ENCODE data around the gene MEPCE. TPM values are rescaled to one million over a fixed set of nuclear protein-coding genes. Genes with fewer than 3 reads are reported as not detected.
A peak's percentile ranks its signal among the peaks of the same experiment; 100 is the strongest.

MEPCE gene
- total RNA-seq, 1 donor from 2014 or later = 30.5 TPM

DNA sequence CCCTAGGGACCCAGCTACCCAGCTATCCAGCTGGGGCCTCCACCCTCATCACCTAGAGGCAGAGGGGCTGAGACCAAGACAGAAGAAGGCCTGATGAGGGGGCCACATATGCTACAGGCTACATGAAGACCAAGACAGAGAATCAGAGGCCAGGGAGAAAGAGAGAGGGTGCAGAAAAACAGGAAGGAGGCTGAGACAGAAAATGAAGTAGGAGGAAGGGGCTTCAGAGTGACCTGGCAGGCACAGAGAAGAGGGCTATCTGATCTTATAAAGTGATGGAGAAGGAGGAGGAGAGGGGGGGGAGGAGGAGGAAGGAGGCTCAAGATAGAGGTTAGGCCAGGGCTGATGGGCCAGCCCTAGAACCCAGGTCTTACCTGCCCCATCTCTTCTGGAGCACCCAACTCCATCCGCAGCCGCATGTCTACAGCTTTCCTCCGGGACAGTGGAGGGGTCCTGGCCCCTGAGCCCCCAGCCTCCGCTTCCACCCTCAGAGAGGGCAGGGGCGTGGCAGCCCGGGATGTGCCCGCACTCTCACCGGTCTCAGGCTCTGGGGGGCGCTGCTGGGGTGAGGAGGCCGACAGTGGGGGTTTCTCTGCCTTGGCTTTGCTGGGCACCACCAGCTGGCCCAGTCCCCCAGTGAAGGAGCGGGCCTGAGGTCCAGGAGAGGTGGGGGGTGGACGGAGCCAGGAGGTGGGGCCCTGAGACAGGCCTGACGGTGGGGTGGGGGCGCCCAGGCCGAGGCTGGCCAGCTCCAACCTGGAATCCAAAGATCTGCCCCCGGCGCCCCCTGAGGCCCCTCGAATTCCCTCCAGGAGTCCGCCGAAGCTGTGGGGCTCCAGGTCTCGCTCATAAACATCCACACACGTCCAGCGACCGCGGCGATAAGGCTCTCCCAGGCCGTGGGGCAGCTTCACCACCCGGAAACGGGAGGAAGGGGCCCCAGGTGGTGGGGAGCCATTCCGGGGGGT, 47.6 kb downstream of the MEPCE start:
- DNase-seq (ENCODE audit: low spot score) = no peak
- Mint-ChIP-seq H3K4me3 (ENCODE audit: unreplicated experiment) (peak overlapping the region; percentile 92), H3K27ac (ENCODE audit: unreplicated experiment) (peak overlapping the region; percentile 77), H3K9me3 (ENCODE audit: unreplicated experiment) (no peaks in the 10 kb centered on the region), H3K36me3 (ENCODE audit: low read depth, unreplicated experiment) (no peaks in the 10 kb centered on the region), H3K4me1 (ENCODE audit: unreplicated experiment) (peaks cover 32% of the 10 kb centered on the region), H3K27me3 (ENCODE audit: unreplicated experiment) (peaks cover 3% of the 10 kb centered on the region)
- TF ChIP-seq, protein P1, sequence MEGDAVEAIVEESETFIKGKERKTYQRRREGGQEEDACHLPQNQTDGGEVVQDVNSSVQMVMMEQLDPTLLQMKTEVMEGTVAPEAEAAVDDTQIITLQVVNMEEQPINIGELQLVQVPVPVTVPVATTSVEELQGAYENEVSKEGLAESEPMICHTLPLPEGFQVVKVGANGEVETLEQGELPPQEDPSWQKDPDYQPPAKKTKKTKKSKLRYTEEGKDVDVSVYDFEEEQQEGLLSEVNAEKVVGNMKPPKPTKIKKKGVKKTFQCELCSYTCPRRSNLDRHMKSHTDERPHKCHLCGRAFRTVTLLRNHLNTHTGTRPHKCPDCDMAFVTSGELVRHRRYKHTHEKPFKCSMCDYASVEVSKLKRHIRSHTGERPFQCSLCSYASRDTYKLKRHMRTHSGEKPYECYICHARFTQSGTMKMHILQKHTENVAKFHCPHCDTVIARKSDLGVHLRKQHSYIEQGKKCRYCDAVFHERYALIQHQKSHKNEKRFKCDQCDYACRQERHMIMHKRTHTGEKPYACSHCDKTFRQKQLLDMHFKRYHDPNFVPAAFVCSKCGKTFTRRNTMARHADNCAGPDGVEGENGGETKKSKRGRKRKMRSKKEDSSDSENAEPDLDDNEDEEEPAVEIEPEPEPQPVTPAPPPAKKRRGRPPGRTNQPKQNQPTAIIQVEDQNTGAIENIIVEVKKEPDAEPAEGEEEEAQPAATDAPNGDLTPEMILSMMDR (IDR thresholded peaks at IDR 0.05; ENCODE audit: unreplicated experiment) = no peak

DNA sequence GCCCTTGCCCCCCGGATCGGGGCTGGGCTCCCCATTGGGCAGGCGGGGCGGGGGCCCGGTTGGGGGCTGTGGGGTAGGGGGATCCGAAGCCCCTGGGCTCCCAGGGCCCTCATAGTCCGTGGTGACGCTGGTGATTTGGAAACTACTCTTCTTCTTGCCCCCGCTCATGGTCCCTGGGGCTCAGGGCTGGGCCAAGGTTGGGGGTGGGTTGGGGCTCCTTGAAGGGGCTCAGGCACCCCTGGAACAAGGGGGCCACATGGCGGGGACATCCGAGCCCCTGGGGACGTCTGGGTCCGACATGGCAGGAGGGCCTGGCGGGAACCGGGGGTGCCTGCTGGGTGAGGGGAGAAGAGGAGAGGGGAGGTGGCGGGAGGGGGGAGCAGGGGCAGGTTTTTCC, 48.2 kb downstream of the MEPCE start:
- TF ChIP-seq, protein P1 (IDR thresholded peaks at IDR 0.05; ENCODE audit: unreplicated experiment) = no peak
- Mint-ChIP-seq H3K4me3 (ENCODE audit: unreplicated experiment) (peak overlapping the region; percentile 100), H3K27ac (ENCODE audit: unreplicated experiment) (no peak overlapping the region), H3K4me1 (ENCODE audit: unreplicated experiment) (peaks cover 35% of the 10 kb centered on the region), H3K36me3 (ENCODE audit: low read depth, unreplicated experiment) (no peaks in the 10 kb centered on the region), H3K9me3 (ENCODE audit: unreplicated experiment) (no peaks in the 10 kb centered on the region), H3K27me3 (ENCODE audit: unreplicated experiment) (peaks cover 3% of the 10 kb centered on the region)
- DNase-seq (ENCODE audit: low spot score) = no peak

DNA sequence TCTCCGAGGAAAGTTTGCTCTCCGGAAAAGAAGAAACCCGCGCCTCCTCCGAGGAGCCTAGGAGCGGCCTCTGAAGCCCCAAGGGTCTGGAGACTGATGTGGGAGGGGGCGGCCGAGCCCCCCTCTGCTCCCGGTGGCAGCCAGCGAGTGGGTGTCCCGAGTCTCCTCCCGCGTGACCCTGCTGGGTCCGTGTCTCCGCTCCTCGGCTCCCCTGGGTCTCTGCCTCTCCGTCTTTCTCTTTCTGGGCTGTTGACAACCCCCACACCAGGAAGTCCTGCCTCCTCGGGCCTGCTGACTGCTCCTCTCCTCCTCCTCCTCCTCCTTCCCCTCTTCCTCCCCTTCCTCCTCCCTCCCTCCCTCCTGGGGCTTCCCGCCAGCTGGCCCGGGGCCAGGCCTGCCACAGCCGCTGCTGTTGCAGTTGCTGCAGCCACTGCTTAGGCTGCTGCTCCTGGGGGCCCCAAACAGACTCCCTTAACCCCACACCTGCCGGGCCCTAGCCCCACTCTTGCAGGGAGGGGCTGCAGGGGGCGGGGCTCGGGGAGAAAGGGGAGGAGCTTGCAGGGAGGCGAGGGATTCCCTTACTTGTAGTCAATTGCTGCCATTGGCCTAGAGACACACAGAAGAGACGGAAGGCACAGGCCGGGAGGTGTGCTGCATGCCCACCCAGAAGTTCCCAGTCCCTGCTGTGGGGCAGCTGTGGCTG, 49.5 kb downstream of the MEPCE start, which contains the start of gene TSC22D4:
Gene TSC22D4, minus strand, starts transcription at position 257 of the 703 bp plus-strand sequence. CDS start 1,176 bp downstream, outside the sequence.
- Mint-ChIP-seq H3K4me3 (ENCODE audit: unreplicated experiment) (peak within 1 kb of the TSS; percentile 100), H3K27ac (ENCODE audit: unreplicated experiment) (peak within 1 kb of the TSS; percentile 73), H3K4me1 (ENCODE audit: unreplicated experiment) (peaks cover 27% of the 10 kb centered on the region), H3K9me3 (ENCODE audit: unreplicated experiment) (no peaks in the 10 kb centered on the region), H3K36me3 (ENCODE audit: low read depth, unreplicated experiment) (no peaks in the 10 kb centered on the region), H3K27me3 (ENCODE audit: unreplicated experiment) (peaks cover 5% of the 10 kb centered on the region)
- TF ChIP-seq, protein P1 (IDR thresholded peaks at IDR 0.05; ENCODE audit: unreplicated experiment) = no peak
- DNase-seq (ENCODE audit: low spot score) = peak; percentile 80

DNA sequence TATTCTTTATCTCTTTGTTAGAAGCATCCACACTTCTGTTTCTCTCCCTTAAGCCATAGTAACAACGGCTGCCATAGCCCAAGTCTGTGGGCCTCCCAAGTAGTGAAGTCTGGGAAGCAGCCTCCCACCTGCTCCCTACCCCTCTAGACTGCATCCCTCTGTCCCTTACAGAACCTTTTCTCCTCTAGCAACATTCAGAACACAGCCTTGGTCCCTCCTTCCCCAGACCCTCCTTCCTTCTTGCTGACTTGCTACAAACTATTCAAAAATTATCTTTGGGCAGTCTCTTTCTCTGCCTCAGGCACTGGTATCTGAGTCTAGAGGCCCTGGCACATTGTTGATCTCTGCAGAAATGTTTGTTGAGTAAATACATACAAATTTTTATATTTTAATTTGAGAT, 51.8 kb downstream of the MEPCE start:
- Mint-ChIP-seq H3K27ac (ENCODE audit: unreplicated experiment) (peak overlapping the region; percentile 64), H3K4me1 (ENCODE audit: unreplicated experiment) (peaks cover 15% of the 10 kb centered on the region), H3K4me3 (ENCODE audit: unreplicated experiment) (no peak overlapping the region), H3K36me3 (ENCODE audit: low read depth, unreplicated experiment) (peaks cover 3% of the 10 kb centered on the region), H3K9me3 (ENCODE audit: unreplicated experiment) (no peaks in the 10 kb centered on the region), H3K27me3 (ENCODE audit: unreplicated experiment) (peaks cover 11% of the 10 kb centered on the region)
- no peak for DNase-seq (ENCODE audit: low spot score)
- TF ChIP-seq, protein P1 (IDR thresholded peaks at IDR 0.05; ENCODE audit: unreplicated experiment) = no peak
